MM.1S (cell line): ENCODE results near the gene ITGA7.

ENCODE experiments used
- EZH2 ChIP-seq: fragments of 300-600 bp; sonication (generic); optimal IDR thresholded peaks from 2 replicates; pipeline ENCODE3; 2017; ENCODE audit warnings: low read depth, mild to moderate bottlenecking, antibody characterized with exemption, low read length, mixed read lengths
- EZH2phosphoT487 ChIP-seq: fragments of 300-600 bp; sonication (generic); IDR thresholded peaks from 2 replicates; pipeline ENCODE4 v1.6.1; 2018; ENCODE audit warnings: antibody characterized with exemption, low read length
- TF ChIP-seq, protein P1 (sequence below): fragments of 300-600 bp; sonication (generic); IDR thresholded peaks from 2 replicates; pipeline ENCODE4 v1.5.1; 2016; ENCODE audit warnings: antibody characterized with exemption, low read length, mixed read lengths

DNA sequence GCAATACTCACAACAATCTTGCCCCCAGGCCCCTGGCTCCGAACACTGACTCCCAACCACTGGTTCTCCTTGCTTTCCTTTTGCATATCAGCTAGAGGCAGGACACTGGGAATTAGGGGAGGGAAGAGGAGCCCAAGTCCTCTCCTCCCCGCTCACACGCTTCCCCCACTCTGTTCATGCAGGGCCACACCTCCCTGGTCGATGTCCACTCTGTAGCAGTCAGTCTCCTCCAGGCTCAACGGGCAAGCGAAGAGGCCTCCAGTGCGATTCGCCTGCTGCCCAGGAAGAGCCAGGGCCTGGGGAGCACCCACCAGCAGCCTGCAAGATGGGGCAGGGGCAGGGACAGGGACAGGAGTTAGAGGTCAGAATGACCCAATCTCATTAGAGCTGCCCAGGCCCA is 4.8 kb downstream of the ITGA7 start:
- TF ChIP-seq, protein P1, sequence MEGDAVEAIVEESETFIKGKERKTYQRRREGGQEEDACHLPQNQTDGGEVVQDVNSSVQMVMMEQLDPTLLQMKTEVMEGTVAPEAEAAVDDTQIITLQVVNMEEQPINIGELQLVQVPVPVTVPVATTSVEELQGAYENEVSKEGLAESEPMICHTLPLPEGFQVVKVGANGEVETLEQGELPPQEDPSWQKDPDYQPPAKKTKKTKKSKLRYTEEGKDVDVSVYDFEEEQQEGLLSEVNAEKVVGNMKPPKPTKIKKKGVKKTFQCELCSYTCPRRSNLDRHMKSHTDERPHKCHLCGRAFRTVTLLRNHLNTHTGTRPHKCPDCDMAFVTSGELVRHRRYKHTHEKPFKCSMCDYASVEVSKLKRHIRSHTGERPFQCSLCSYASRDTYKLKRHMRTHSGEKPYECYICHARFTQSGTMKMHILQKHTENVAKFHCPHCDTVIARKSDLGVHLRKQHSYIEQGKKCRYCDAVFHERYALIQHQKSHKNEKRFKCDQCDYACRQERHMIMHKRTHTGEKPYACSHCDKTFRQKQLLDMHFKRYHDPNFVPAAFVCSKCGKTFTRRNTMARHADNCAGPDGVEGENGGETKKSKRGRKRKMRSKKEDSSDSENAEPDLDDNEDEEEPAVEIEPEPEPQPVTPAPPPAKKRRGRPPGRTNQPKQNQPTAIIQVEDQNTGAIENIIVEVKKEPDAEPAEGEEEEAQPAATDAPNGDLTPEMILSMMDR = no peak
- TF ChIP-seq EZH2 = no peak
- no peak for TF ChIP-seq EZH2phosphoT487
